Thoracic aorta (tissue), 2 donors: Measurements from ENCODE around the gene NUMBL. TPM values are rescaled to one million over a fixed set of nuclear protein-coding genes. Genes with fewer than 3 reads are reported as not detected.

Experiments used
- ATAC-seq: fragments of 150-250 bp; one replicate; pipeline ENCODE4 v1.8.0; 2017; ENCODE audit warnings: low read depth; ENCODE audit not compliant: insufficient number of reproducible peaks, low FRiP score
- DNase-seq: peaks from one replicate; pipeline ENCODE4 v3.0.0-alpha.2; 2020; ENCODE audit warnings: low spot score
- H3K27ac ChIP-seq, 2 donors: fragments of 200-600 bp; sonication (generic); 1 replicate in 1 of 2; 2 replicates in 1 of 2; pipeline ENCODE4 v1.5.1; 2016; ENCODE audit warnings: mild to moderate bottlenecking in 2 of 2, moderate library complexity in 2 of 2
- H3K27me3 ChIP-seq: fragments of 200-600 bp; sonication (generic); replicated peaks from 2 replicates; pipeline ENCODE4 v1.6.0; 2016; ENCODE audit warnings: mild to moderate bottlenecking; ENCODE audit not compliant: insufficient read depth
- H3K36me3 ChIP-seq: fragments of 200-600 bp; sonication (generic); one replicate; pipeline ENCODE4 v1.5.1; 2016
- H3K4me1 ChIP-seq, 2 donors: fragments of 200-600 bp; sonication (generic); 1 replicate in 1 of 2; 2 replicates in 1 of 2; pipeline versions ENCODE4 v1.5.1 to v1.6.0; 2016; ENCODE audit warnings: low read depth in 2 of 2, mild to moderate bottlenecking in 1 of 2; ENCODE audit not compliant: control insufficient read depth in 1 of 2
- H3K4me3 ChIP-seq: fragments of 200-600 bp; sonication (generic); 2 replicates; pipeline ENCODE4 v1.5.1; 2016; ENCODE audit warnings: mild to moderate bottlenecking
- H3K9me3 ChIP-seq: fragments of 200-600 bp; sonication (generic); 2 replicates; pipeline ENCODE4 v1.5.1; 2016
- total RNA-seq, 2 donors: library from RNA; depleted of rRNA; stranded (reverse); fragments of >200 nt; gene quantifications; one replicate each; pipeline versions ENCODE4 v1.1.0 to v1.2.3, GENCODE V29; 2016
- TF ChIP-seq, protein P1 (sequence below): fragments of 200-600 bp; sonication (generic); IDR thresholded peaks from one replicate; pipeline ENCODE4 v1.5.1; 2019; ENCODE audit warnings: antibody characterized with exemption

The NUMBL gene
- total RNA-seq, 2 donors from 2014 or later = 101 to 133 TPM

DNA sequence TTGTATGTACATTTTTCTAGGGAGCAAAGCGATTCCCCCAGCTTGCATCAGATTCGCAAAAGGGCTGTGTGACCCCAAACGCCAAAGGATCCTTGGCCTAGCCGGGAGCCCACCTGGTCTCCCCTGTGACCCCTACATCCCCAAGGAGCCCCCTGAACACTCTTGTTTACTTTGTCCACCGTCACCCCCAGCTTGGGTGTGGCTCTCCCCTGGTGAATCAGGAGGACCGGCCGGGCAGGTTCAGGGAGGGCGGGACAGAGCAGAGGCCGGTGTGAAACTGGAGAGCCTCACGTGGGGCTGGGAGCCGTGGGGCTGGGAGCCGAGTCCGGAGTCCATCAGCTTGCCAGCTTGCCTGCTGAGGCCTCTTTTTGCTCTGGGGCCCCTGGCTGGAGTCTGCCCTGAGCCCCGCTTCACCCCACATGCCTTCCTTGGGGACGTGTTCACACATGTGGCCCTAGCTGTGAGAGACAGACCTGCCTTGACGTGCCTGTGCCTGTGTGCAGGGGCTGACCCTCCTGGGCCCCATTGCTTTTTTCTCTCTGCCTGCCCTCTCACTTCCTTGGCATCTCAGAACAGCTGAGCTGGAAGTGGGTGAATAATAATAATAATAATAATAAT, 28.4 kb upstream of the NUMBL start:
- peaks cover 27 to 54% of the 10 kb centered on the region in 2 donors for H3K4me1 ChIP-seq
- no peak for ATAC-seq

DNA sequence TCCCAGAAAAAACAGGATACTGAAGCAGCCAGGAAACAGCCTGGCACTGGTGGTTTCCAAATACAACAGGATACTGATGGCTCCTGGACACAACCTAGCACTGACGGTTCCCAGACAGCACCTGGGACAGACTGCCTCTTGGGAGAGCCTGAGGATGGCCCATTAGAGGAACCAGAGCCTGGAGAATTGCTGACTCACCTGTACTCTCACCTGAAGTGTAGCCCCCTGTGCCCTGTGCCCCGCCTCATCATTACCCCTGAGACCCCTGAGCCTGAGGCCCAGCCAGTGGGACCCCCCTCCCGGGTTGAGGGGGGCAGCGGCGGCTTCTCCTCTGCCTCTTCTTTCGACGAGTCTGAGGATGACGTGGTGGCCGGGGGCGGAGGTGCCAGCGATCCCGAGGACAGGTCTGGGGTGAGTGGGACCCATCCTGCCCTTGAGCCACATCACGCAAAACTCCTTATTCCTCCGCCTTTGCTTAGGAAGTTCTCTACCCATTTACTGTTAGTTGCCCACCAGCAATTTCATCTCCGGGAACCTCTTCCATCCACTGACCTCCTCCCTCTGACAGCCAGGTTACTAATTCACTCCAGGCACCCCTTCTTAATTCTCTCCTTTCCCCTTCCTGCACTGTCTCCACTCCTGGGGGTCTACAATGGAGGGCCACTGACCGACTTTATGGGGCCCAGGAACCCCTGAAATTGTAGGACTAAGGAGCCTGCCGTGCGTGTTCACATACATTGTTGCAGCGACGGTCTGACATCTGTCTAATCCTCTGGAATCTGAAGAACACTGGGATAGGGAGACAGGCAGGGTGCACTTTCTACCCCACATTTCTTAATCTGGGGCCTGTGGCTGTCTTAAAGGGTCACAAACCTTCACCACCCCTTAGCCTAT, 27.7 kb upstream of the NUMBL start:
- Histone ChIP-seq H3K9me3 (no peaks in the 10 kb centered on the region), H3K36me3 (no peaks in the 10 kb centered on the region), H3K27me3 (no peaks in the 10 kb centered on the region), H3K27ac (peak overlapping the region; percentile 99), H3K4me3 (peak overlapping the region; percentile 87), H3K4me1 (peaks cover 27 to 56% of the 10 kb centered on the region in 2 donors)
- TF ChIP-seq, protein P1, sequence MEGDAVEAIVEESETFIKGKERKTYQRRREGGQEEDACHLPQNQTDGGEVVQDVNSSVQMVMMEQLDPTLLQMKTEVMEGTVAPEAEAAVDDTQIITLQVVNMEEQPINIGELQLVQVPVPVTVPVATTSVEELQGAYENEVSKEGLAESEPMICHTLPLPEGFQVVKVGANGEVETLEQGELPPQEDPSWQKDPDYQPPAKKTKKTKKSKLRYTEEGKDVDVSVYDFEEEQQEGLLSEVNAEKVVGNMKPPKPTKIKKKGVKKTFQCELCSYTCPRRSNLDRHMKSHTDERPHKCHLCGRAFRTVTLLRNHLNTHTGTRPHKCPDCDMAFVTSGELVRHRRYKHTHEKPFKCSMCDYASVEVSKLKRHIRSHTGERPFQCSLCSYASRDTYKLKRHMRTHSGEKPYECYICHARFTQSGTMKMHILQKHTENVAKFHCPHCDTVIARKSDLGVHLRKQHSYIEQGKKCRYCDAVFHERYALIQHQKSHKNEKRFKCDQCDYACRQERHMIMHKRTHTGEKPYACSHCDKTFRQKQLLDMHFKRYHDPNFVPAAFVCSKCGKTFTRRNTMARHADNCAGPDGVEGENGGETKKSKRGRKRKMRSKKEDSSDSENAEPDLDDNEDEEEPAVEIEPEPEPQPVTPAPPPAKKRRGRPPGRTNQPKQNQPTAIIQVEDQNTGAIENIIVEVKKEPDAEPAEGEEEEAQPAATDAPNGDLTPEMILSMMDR = no peak
- DNase-seq = no peak
- no peak for ATAC-seq

More for the DNA sequence above, 28.4 kb upstream of the NUMBL start:
- Histone ChIP-seq H3K27ac (peak overlapping the region; percentile 99), H3K27me3 (no peaks in the 10 kb centered on the region), H3K36me3 (peaks cover 5% of the 10 kb centered on the region), H3K9me3 (no peaks in the 10 kb centered on the region), H3K4me3 (peak overlapping the region; percentile 87)
- TF ChIP-seq, protein P1 = no peak
- no peak for DNase-seq

DNA sequence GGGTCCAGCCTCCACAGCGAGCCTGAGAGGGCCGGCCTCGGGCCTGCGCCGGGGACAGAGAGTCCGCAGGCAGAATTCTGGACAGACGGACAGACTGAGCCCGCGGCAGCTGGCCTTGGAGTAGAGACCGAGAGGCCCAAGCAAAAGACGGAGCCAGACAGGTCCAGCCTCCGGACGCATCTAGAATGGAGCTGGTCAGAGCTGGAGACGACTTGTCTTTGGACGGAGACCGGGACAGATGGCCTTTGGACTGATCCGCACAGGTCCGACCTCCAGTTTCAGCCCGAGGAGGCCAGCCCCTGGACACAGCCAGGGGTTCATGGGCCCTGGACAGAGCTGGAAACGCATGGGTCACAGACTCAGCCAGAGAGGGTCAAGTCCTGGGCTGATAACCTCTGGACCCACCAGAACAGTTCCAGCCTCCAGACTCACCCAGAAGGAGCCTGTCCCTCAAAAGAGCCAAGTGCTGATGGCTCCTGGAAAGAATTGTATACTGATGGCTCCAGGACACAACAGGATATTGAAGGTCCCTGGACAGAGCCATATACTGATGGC, 27.0 kb upstream of the NUMBL start:
- Histone ChIP-seq H3K9me3 (no peaks in the 10 kb centered on the region), H3K27me3 (no peaks in the 10 kb centered on the region), H3K4me1 (peaks cover 25 to 53% of the 10 kb centered on the region in 2 donors), H3K27ac (peak overlapping the region; percentile 99), H3K4me3 (peak overlapping the region; percentile 87), H3K36me3 (no peaks in the 10 kb centered on the region)
- DNase-seq = no peak
- TF ChIP-seq, protein P1 = no peak
- no peak for ATAC-seq

DNA sequence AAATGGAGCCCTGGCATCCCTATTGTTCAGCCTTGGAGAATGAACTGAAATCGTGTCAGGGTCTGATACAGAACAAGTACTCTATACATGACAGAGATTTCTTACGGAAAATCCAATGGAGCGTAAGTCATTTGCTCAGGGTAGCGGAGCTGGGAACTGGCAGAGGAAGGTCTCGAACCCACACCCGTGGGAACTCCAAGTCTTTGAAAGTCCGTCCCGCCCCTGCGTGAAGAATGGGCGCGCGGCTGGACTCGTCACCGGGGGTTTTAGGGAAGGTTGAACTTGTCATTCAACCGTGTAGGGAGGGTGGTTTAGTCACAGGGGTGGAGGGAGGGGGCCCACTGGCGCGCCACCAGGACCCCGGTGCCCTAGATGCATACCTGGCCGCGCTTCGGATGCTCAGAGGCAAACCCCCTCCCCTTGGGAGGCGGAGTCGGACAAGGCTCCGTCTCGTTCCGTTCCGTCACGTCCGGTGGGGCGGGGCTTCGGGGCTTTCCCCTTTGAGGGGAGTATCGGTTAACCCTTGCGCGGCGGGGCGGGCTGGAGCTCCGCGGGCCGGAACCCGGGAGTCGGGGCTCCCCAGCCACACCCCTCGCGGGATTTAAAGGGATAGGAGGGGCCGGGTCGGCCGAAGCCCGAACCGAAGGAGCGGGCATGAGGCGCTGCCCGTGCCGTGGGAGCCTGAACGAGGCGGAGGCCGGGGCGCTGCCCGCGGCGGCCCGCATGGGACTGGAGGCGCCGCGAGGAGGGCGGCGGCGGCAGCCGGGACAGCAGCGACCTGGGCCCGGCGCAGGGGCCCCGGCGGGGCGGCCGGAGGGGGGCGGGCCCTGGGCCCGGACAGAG, 26.3 kb upstream of the NUMBL start, which contains the start of the genes COQ8B and ITPKC:
TSS of gene COQ8B (minus strand) at position 405 of the 843 bp plus-strand sequence. CDS start 2,254 bp downstream, outside the sequence.
TSS of gene ITPKC (plus strand) at position 631 of the 843 bp plus-strand sequence. CDS start at position 655, 24 bp downstream.
- Histone ChIP-seq H3K27ac (peak within 1 kb of the TSS; percentile 99), H3K9me3 (no peaks in the 10 kb centered on the region), H3K27me3 (no peaks in the 10 kb centered on the region), H3K4me1 (peaks cover 18 to 46% of the 10 kb centered on the region in 2 donors), H3K4me3 (peak within 1 kb of the TSS; percentile 87), H3K36me3 (no peaks in the 10 kb centered on the region)
- ATAC-seq (peak; percentile 45), DNase-seq (peak; percentile 97)
- TF ChIP-seq, protein P1 = no peak
